H1 (cell line): ENCODE data around the gene NXNL2. TPM values are rescaled to one million over a fixed set of nuclear protein-coding genes. Genes with fewer than 3 reads are reported as not detected.

Source experiments
- CHD7 ChIP-seq: fragments of 300-600 bp; sonication (generic); IDR thresholded peaks from 2 replicates; pipeline ENCODE4 v1.7.1; 2012; ENCODE audit warnings: low read length, moderate library complexity, mild to moderate bottlenecking, inconsistent platforms; ENCODE audit not compliant: insufficient replicate concordance
- KDM1A ChIP-seq: fragments of 200-600, 300-600 bp; sonication (generic); IDR thresholded peaks from 2 replicates; pipeline ENCODE4 v1.7.1; 2016; ENCODE audit warnings: mild to moderate bottlenecking, low read length, borderline replicate concordance
- POLR2A ChIP-seq, 2 experiments: IDR thresholded peaks; 1 replicate in 1 of 2; 2 replicates in 1 of 2; pipeline ENCODE4 v1.6.1; 2011; ENCODE audit warnings: low read depth in 2 of 2, low read length in 2 of 2, mild to moderate bottlenecking in 2 of 2; ENCODE audit errors: control extremely low read depth in 1 of 2
- SP4 ChIP-seq: IDR thresholded peaks from 2 replicates; pipeline ENCODE4 v1.6.1; 2012; ENCODE audit warnings: low read length, inconsistent platforms
- polyA plus RNA-seq, 7 experiments: library from polyadenylated mRNA; depleted of rRNA in 3 of 7; stranded (reverse) in 5 of 7; unstranded in 2 of 7; fragments of >200 nt in 5 of 7; fragments of 200-250 nt in 2 of 7; gene quantifications; 1 replicate in 5 of 7; 2 replicates in 1 of 7; 4 replicates in 1 of 7; pipeline versions ENCODE4 v1.2.1 to v1.2.3, GENCODE V29; 2011 to 2013; ENCODE audit warnings: missing spikeins in 2 of 7, mixed read lengths in 2 of 7
- total RNA-seq: library from RNA; stranded (reverse); fragmentation: NEBNext Ultra II Directional; extraction: Animal tissue kit (Norgen Biotek cat#: 25700); gene quantifications from 2 replicates; pipeline ENCODE4 v1.2.1, GENCODE V29; 2021
- TF ChIP-seq, protein P1 (sequence below): IDR thresholded peaks from 2 replicates; pipeline ENCODE4 v1.6.1; 2012; ENCODE audit warnings: inconsistent platforms

Gene NXNL2
- total and polyA plus RNA-seq, 2 of the 8 experiments (the other 6 are each of a cell fraction or from before 2014, with no cell fraction given), result 1.9 to 2.6 TPM

GRCh38 chr9:88580961-88581360, 46.0 kb downstream of the NXNL2 start (continued):
- TF ChIP-seq CHD7, result no peak
- no peak for TF ChIP-seq POLR2A (IDR thresholded peaks at IDR 0.05; ENCODE audit: control extremely low read depth in 1 of 2, low read depth in 2 of 2, low read length in 2 of 2)
- no peak for TF ChIP-seq SP4
- TF ChIP-seq, protein P1, sequence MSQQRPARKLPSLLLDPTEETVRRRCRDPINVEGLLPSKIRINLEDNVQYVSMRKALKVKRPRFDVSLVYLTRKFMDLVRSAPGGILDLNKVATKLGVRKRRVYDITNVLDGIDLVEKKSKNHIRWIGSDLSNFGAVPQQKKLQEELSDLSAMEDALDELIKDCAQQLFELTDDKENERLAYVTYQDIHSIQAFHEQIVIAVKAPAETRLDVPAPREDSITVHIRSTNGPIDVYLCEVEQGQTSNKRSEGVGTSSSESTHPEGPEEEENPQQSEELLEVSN, result no peak
- TF ChIP-seq KDM1A, result no peak
